A673 (cell line): ENCODE data around the gene NEK3. TPM values are rescaled to one million over a fixed set of nuclear protein-coding genes. Genes with fewer than 3 reads are reported as not detected.

Source experiments
- BruUV-seq: library from RNA; stranded (reverse); fragments of 400-500 nt; replicated peaks from 2 replicates; lab custom pipeline; 2021; lab: Mats Ljungman, UMichigan
- CTCF ChIA-PET: fragments of 300-600 bp; sonication (Branson Sonifier 250); formaldehyde crosslinking; loops from one replicate; lab custom pipeline; 2022; ENCODE audit warnings: antibody characterized with exemption; lab: Charles Lee
- POLR2A ChIA-PET: fragments of 300-600 bp; sonication (Branson Sonifier 250); formaldehyde crosslinking; loops from one replicate; lab custom pipeline; 2022; ENCODE audit warnings: antibody characterized with exemption; ENCODE audit not compliant: low non-redundant PET; lab: Charles Lee
- DNase-seq: peaks from one replicate; pipeline ENCODE4 v3.0.0-alpha.2; 2015; ENCODE audit warnings: low spot score
- H3K27ac ChIP-seq: fragments of 200-600 bp; sonication (generic); 2 replicates; pipeline ENCODE4 v1.5.1; 2016; ENCODE audit warnings: mixed run types, low read depth, mild to moderate bottlenecking, mixed read lengths, antibody characterized with exemption, low read length; ENCODE audit not compliant: poor library complexity, severe bottlenecking
- H3K27me3 ChIP-seq: fragments of 200-600 bp; sonication (generic); replicated peaks from 2 replicates; pipeline ENCODE4 v1.6.1; 2017; ENCODE audit warnings: mixed run types, low read depth, mild to moderate bottlenecking, mixed read lengths, antibody characterized with exemption, low read length; ENCODE audit not compliant: insufficient read depth, poor library complexity
- H3K36me3 ChIP-seq: fragments of 200-600 bp; sonication (generic); 2 replicates; pipeline ENCODE4 v1.6.1; 2016; ENCODE audit warnings: mixed run types, mild to moderate bottlenecking, mixed read lengths, antibody characterized with exemption, low read length; ENCODE audit not compliant: insufficient read depth, poor library complexity, severe bottlenecking
- H3K4me1 ChIP-seq: fragments of 200-600 bp; sonication (generic); 2 replicates; pipeline ENCODE4 v1.6.1; 2017; ENCODE audit warnings: mixed run types, mild to moderate bottlenecking, mixed read lengths, antibody characterized with exemption, low read length; ENCODE audit not compliant: insufficient read depth, poor library complexity, severe bottlenecking
- H3K4me3 ChIP-seq: fragments of 200-600 bp; sonication (generic); 2 replicates; pipeline ENCODE4 v1.5.1; 2016; ENCODE audit warnings: low read depth, mixed run types, mild to moderate bottlenecking, mixed read lengths, low read length; ENCODE audit not compliant: poor library complexity, severe bottlenecking
- H3K9me3 ChIP-seq: fragments of 200-600 bp; sonication (generic); 2 replicates; pipeline ENCODE4 v1.6.1; 2016; ENCODE audit warnings: mixed run types, low read depth, mild to moderate bottlenecking, mixed read lengths, antibody characterized with exemption, low read length; ENCODE audit not compliant: poor library complexity, severe bottlenecking
- CTCF ChIP-seq: fragments of 300-800, 200-600 bp; sonication (generic); conservative IDR thresholded peaks from 2 replicates; pipeline ENCODE4 v1.5.1; 2017; ENCODE audit warnings: low read depth, mild to moderate bottlenecking, antibody characterized with exemption, low read length, moderate library complexity, mixed read lengths
- EZH2 ChIP-seq: fragments of 200-600 bp; sonication (generic); IDR thresholded peaks from 2 replicates; pipeline ENCODE4 v1.6.1; 2017; ENCODE audit warnings: borderline replicate concordance, low read depth, mild to moderate bottlenecking, mixed read lengths, antibody characterized with exemption, low read length; ENCODE audit not compliant: poor library complexity, severe bottlenecking
- intact Hi-C: fragments of 100-400 bp; cut with micrococcal nuclease; formaldehyde crosslinking; loops from one replicate; pipeline ENCODE4 v1.10.0; 2022; ENCODE audit not compliant: unreplicated experiment
- total RNA-seq: library from RNA; stranded (reverse); gene quantifications from 2 replicates; pipeline ENCODE4 v1.2.3, GENCODE V29; 2021

The NEK3 gene
- total RNA-seq, 1 experiment from 2014 or later = 18.1 TPM

- H3K36me3 ChIP-seq = no peaks in the 10 kb centered on the region
- peak; percentile 70 for DNase-seq
- intact Hi-C loops = loop anchor here (5.0 to 10.0 kb wide), 2 partner anchors 312 to 984 kb away; no protein-coding TSS in a partner anchor
- no peaks in the 10 kb centered on the region for H3K27me3 ChIP-seq
- peaks cover 3% of the 10 kb centered on the region for H3K4me1 ChIP-seq
- no TSS peak for BruUV-seq
- ChIA-PET CTCF (interaction anchor here (0.6 to 0.9 kb wide), 2 partner anchors 65 to 137 kb away, joined by 3 read pairs; no protein-coding TSS in a partner anchor), POLR2A (interaction anchor here (0.7 kb wide), 1 partner anchor 696 kb away, joined by 3 read pairs; no protein-coding TSS in a partner anchor)
- TF ChIP-seq CTCF (peak; percentile 83), EZH2 (no peak)
- H3K4me3 ChIP-seq = peak within 1 kb of the TSS; percentile 63
- H3K27ac ChIP-seq = no peak within 1 kb of the TSS
- H3K9me3 ChIP-seq = no peaks in the 10 kb centered on the region
Measured at GRCh38 chr13:52128714-52129700, 30.4 kb downstream of the NEK3 start, which contains the start of gene NEK5. Gene NEK5 (minus strand): TSS chr13:52129073. CDS start chr13:52127482, 1,591 bp downstream.

GRCh38 chr13:52127783-52128702 is 31.4 kb downstream of the NEK3 start:
- Histone ChIP-seq H3K27ac (no peak overlapping the region), H3K9me3 (no peaks in the 10 kb centered on the region), H3K4me3 (peak overlapping the region; percentile 63), H3K36me3 (no peaks in the 10 kb centered on the region), H3K4me1 (peaks cover 3% of the 10 kb centered on the region), H3K27me3 (no peaks in the 10 kb centered on the region)
- BruUV-seq = no TSS peak
- peak; percentile 78 for DNase-seq
- TF ChIP-seq EZH2 = no peak
- TF ChIP-seq CTCF = peak; percentile 87
- intact Hi-C loops = loop anchor here (1.0 to 10.0 kb wide), 4 partner anchors 127 to 983 kb away; no protein-coding TSS in a partner anchor
- POLR2A ChIA-PET = interaction anchor here (0.7 kb wide), 1 partner anchor 695 kb away, joined by 3 read pairs; no protein-coding TSS in a partner anchor
- CTCF ChIA-PET = interaction anchor here (0.9 to 1.4 kb wide), 3 partner anchors 29 to 192 kb away, joined by 3 to 4 read pairs (median 3); no protein-coding TSS in a partner anchor
